ENCODE results near the gene GATA5.

Gene GATA5

GRCh38 chr20:62419759-62420158 lies 56.0 kb downstream of the GATA5 start:
- H3K4me3 ChIP-seq (ENCODE audit: low read length): no peak overlapping the region
- H3K4me1 ChIP-seq (ENCODE audit: control insufficient read depth, low read depth, low read length): no peaks in the 10 kb centered on the region
- no peak overlapping the region for H2AK5ac ChIP-seq (ENCODE audit: low read length)
- H3K79me2 ChIP-seq (ENCODE audit: control insufficient read depth, insufficient read depth, low read length): no peaks in the 10 kb centered on the region
- H3K36me3 ChIP-seq (ENCODE audit: control insufficient read depth, insufficient read depth, low read length): no peaks in the 10 kb centered on the region
- WGBS (ENCODE audit: extremely low coverage, insufficient coverage, low lambda C conversion rate): no CpG with 5 or more reads among the region's 9 CpGs
- H2BK5ac ChIP-seq (ENCODE audit: low read length): no peak overlapping the region
- H3K27ac ChIP-seq (ENCODE audit: low read depth, low read length): no peak overlapping the region
- no peaks in the 10 kb centered on the region for H3K79me1 ChIP-seq (ENCODE audit: low read length)
- no peak overlapping the region for H3K23ac ChIP-seq (ENCODE audit: low read length)
- H4K5ac ChIP-seq (ENCODE audit: low read length): no peak overlapping the region
- no peak overlapping the region for H3K4ac ChIP-seq (ENCODE audit: low read depth, low read length)
- no peak overlapping the region for H2BK15ac ChIP-seq (replicated peaks; ENCODE audit: low read depth)
- no peak overlapping the region for H3K4me2 ChIP-seq (ENCODE audit: low read length)
- no peak overlapping the region for H2BK120ac ChIP-seq (ENCODE audit: low read depth, low read length)
- no peak overlapping the region for H4K8ac ChIP-seq (ENCODE audit: low read depth, low read length)
- no peak overlapping the region for H3K9ac ChIP-seq (ENCODE audit: low read length)
- no peak overlapping the region for H3K56ac ChIP-seq (ENCODE audit: low read length)
- no peak overlapping the region for H3K18ac ChIP-seq (ENCODE audit: low read length)
- H3K27me3 ChIP-seq (ENCODE audit: insufficient read depth, low read length, poor library complexity): no peaks in the 10 kb centered on the region
- DNase-seq: no peak

GRCh38 chr20:62418709-62419487 lies 56.9 kb downstream of the GATA5 start:
- no CpG with 5 or more reads among the region's 19 CpGs for WGBS (ENCODE audit: extremely low coverage, insufficient coverage, low lambda C conversion rate)
- no peak overlapping the region for H3K56ac ChIP-seq (ENCODE audit: low read length)
- no peak overlapping the region for H2BK120ac ChIP-seq (ENCODE audit: low read depth, low read length)
- no peaks in the 10 kb centered on the region for H3K36me3 ChIP-seq (ENCODE audit: control insufficient read depth, insufficient read depth, low read length)
- no peak overlapping the region for H2AK5ac ChIP-seq (ENCODE audit: low read length)
- H3K18ac ChIP-seq (ENCODE audit: low read length): no peak overlapping the region
- H2BK5ac ChIP-seq (ENCODE audit: low read length): no peak overlapping the region
- H3K4me2 ChIP-seq (ENCODE audit: low read length): no peak overlapping the region
- H3K9ac ChIP-seq (ENCODE audit: low read length): no peak overlapping the region
- H3K4me3 ChIP-seq (ENCODE audit: low read length): no peak overlapping the region
- no peak overlapping the region for H3K4ac ChIP-seq (ENCODE audit: low read depth, low read length)
- no peaks in the 10 kb centered on the region for H3K4me1 ChIP-seq (ENCODE audit: control insufficient read depth, low read depth, low read length)
- H3K79me2 ChIP-seq (ENCODE audit: control insufficient read depth, insufficient read depth, low read length): no peaks in the 10 kb centered on the region
- no peaks in the 10 kb centered on the region for H3K79me1 ChIP-seq (ENCODE audit: low read length)
- no peak for DNase-seq
- H3K23ac ChIP-seq (ENCODE audit: low read length): no peak overlapping the region
- H3K27ac ChIP-seq (ENCODE audit: low read depth, low read length): no peak overlapping the region
- H2BK15ac ChIP-seq (replicated peaks; ENCODE audit: low read depth): no peak overlapping the region
- no peaks in the 10 kb centered on the region for H3K27me3 ChIP-seq (ENCODE audit: insufficient read depth, low read length, poor library complexity)
- H4K8ac ChIP-seq (ENCODE audit: low read depth, low read length): no peak overlapping the region
- no peak overlapping the region for H4K5ac ChIP-seq (ENCODE audit: low read length)

GRCh38 chr20:62417981-62418708 lies 57.6 kb downstream of the GATA5 start:
- no peaks in the 10 kb centered on the region for H3K79me2 ChIP-seq (ENCODE audit: control insufficient read depth, insufficient read depth, low read length)
- H3K27ac ChIP-seq (ENCODE audit: low read depth, low read length): no peak overlapping the region
- no peak overlapping the region for H3K4ac ChIP-seq (ENCODE audit: low read depth, low read length)
- no CpG with 5 or more reads among the region's 25 CpGs for WGBS (ENCODE audit: extremely low coverage, insufficient coverage, low lambda C conversion rate)
- no peak for DNase-seq
- H3K18ac ChIP-seq (ENCODE audit: low read length): no peak overlapping the region
- no peak overlapping the region for H2BK5ac ChIP-seq (ENCODE audit: low read length)
- H4K5ac ChIP-seq (ENCODE audit: low read length): no peak overlapping the region
- no peaks in the 10 kb centered on the region for H3K27me3 ChIP-seq (ENCODE audit: insufficient read depth, low read length, poor library complexity)
- no peak overlapping the region for H3K23ac ChIP-seq (ENCODE audit: low read length)
- H2BK15ac ChIP-seq (replicated peaks; ENCODE audit: low read depth): no peak overlapping the region
- no peak overlapping the region for H3K4me3 ChIP-seq (ENCODE audit: low read length)
- H3K4me1 ChIP-seq (ENCODE audit: control insufficient read depth, low read depth, low read length): no peaks in the 10 kb centered on the region
- no peak overlapping the region for H2AK5ac ChIP-seq (ENCODE audit: low read length)
- no peaks in the 10 kb centered on the region for H3K36me3 ChIP-seq (ENCODE audit: control insufficient read depth, insufficient read depth, low read length)
- no peak overlapping the region for H3K9ac ChIP-seq (ENCODE audit: low read length)
- no peaks in the 10 kb centered on the region for H3K79me1 ChIP-seq (ENCODE audit: low read length)
- no peak overlapping the region for H3K4me2 ChIP-seq (ENCODE audit: low read length)
- no peak overlapping the region for H3K56ac ChIP-seq (ENCODE audit: low read length)
- no peak overlapping the region for H2BK120ac ChIP-seq (ENCODE audit: low read depth, low read length)
- no peak overlapping the region for H4K8ac ChIP-seq (ENCODE audit: low read depth, low read length)

GRCh38 chr20:62416651-62417637 lies 58.9 kb downstream of the GATA5 start:
- Histone ChIP-seq H3K4me3 (ENCODE audit: low read length) (no peak overlapping the region), H3K4ac (ENCODE audit: low read depth, low read length) (no peak overlapping the region), H3K4me1 (ENCODE audit: control insufficient read depth, low read depth, low read length) (no peaks in the 10 kb centered on the region), H3K36me3 (ENCODE audit: control insufficient read depth, insufficient read depth, low read length) (no peaks in the 10 kb centered on the region), H3K79me1 (ENCODE audit: low read length) (no peaks in the 10 kb centered on the region), H4K8ac (ENCODE audit: low read depth, low read length) (no peak overlapping the region), H3K4me2 (ENCODE audit: low read length) (no peak overlapping the region), H3K27me3 (ENCODE audit: insufficient read depth, low read length, poor library complexity) (no peaks in the 10 kb centered on the region), H2BK15ac (replicated peaks; ENCODE audit: low read depth) (no peak overlapping the region), H3K79me2 (ENCODE audit: control insufficient read depth, insufficient read depth, low read length) (no peaks in the 10 kb centered on the region), H3K27ac (ENCODE audit: low read depth, low read length) (no peak overlapping the region), H2BK5ac (ENCODE audit: low read length) (no peak overlapping the region), H3K56ac (ENCODE audit: low read length) (no peak overlapping the region), H3K18ac (ENCODE audit: low read length) (no peak overlapping the region), H3K9ac (ENCODE audit: low read length) (no peak overlapping the region), H3K23ac (ENCODE audit: low read length) (no peak overlapping the region), H2BK120ac (ENCODE audit: low read depth, low read length) (no peak overlapping the region), H2AK5ac (ENCODE audit: low read length) (no peak overlapping the region), H4K5ac (ENCODE audit: low read length) (no peak overlapping the region)
- WGBS (ENCODE audit: extremely low coverage, insufficient coverage, low lambda C conversion rate): no CpG with 5 or more reads among the region's 43 CpGs
- no peak for DNase-seq

GRCh38 chr20:62415354-62416111 lies 60.3 kb downstream of the GATA5 start:
- no peak overlapping the region for H2AK5ac ChIP-seq (ENCODE audit: low read length)
- no peak overlapping the region for H3K9ac ChIP-seq (ENCODE audit: low read length)
- H4K5ac ChIP-seq (ENCODE audit: low read length): no peak overlapping the region
- no peak overlapping the region for H3K23ac ChIP-seq (ENCODE audit: low read length)
- no peaks in the 10 kb centered on the region for H3K36me3 ChIP-seq (ENCODE audit: control insufficient read depth, insufficient read depth, low read length)
- H3K56ac ChIP-seq (ENCODE audit: low read length): no peak overlapping the region
- DNase-seq: no peak
- H3K79me1 ChIP-seq (ENCODE audit: low read length): no peaks in the 10 kb centered on the region
- H2BK120ac ChIP-seq (ENCODE audit: low read depth, low read length): no peak overlapping the region
- no peak overlapping the region for H3K4ac ChIP-seq (ENCODE audit: low read depth, low read length)
- no peaks in the 10 kb centered on the region for H3K27me3 ChIP-seq (ENCODE audit: insufficient read depth, low read length, poor library complexity)
- H4K8ac ChIP-seq (ENCODE audit: low read depth, low read length): no peak overlapping the region
- H3K79me2 ChIP-seq (ENCODE audit: control insufficient read depth, insufficient read depth, low read length): no peaks in the 10 kb centered on the region
- H3K4me2 ChIP-seq (ENCODE audit: low read length): no peak overlapping the region
- H3K27ac ChIP-seq (ENCODE audit: low read depth, low read length): no peak overlapping the region
- no peaks in the 10 kb centered on the region for H3K4me1 ChIP-seq (ENCODE audit: control insufficient read depth, low read depth, low read length)
- WGBS (ENCODE audit: extremely low coverage, insufficient coverage, low lambda C conversion rate): no CpG with 5 or more reads among the region's 24 CpGs
- no peak overlapping the region for H2BK5ac ChIP-seq (ENCODE audit: low read length)
- H3K18ac ChIP-seq (ENCODE audit: low read length): no peak overlapping the region
- no peak overlapping the region for H3K4me3 ChIP-seq (ENCODE audit: low read length)
- H2BK15ac ChIP-seq (replicated peaks; ENCODE audit: low read depth): no peak overlapping the region

All from mesendoderm (in vitro differentiated cells).